Activated CD8-positive, alpha-beta T cell treated with anti-CD3 and anti-CD28 coated beads, Interleukin-2, amount 10 ng/mL, durations not matched to agents 7 days and 5 days (primary cell): ENCODE data around the gene LYVE1. TPM values are rescaled to one million over a fixed set of nuclear protein-coding genes. Genes with fewer than 3 reads are reported as not detected.
"Not testable (repeated sequence)": the region's sequence is repeated elsewhere in the genome, so short reads cannot be mapped to it uniquely, and the experiment has no call there.

Experiments
- ATAC-seq: fragments of 150-1000 bp; cut with Tn5 transposase; one replicate; pipeline ENCODE4 v1.10.0; 2021; ENCODE audit warnings: moderate library complexity
- CTCF ChIA-PET: fragments of 350-600 bp; sonication (Branson Sonifier 250); formaldehyde crosslinking; loops from one replicate; lab custom pipeline; 2021; ENCODE audit warnings: antibody characterized with exemption; lab: Charles Lee
- POLR2A ChIA-PET: fragments of 350-600 bp; sonication (Branson Sonifier 250); formaldehyde crosslinking; loops from one replicate; lab custom pipeline; 2021; ENCODE audit warnings: antibody characterized with exemption; lab: Charles Lee
- DNase-seq: peaks from one replicate; pipeline ENCODE4 v3.0.0-alpha.2; 2020
- H3K27ac Mint-ChIP-seq: one replicate; pipeline ENCODE4 v1.8.0; 2021; ENCODE audit warnings: mild to moderate bottlenecking, mixed read lengths
- H3K27me3 Mint-ChIP-seq: one replicate; pipeline ENCODE4 v1.8.0; 2021; ENCODE audit warnings: low read depth, mixed read lengths
- H3K36me3 Mint-ChIP-seq: one replicate; pipeline ENCODE4 v1.8.0; 2021; ENCODE audit warnings: low read depth, mixed read lengths
- H3K4me1 Mint-ChIP-seq: one replicate; pipeline ENCODE4 v1.8.0; 2021; ENCODE audit warnings: low read depth, mixed read lengths
- H3K4me3 Mint-ChIP-seq: one replicate; pipeline ENCODE4 v1.8.0; 2021; ENCODE audit warnings: mild to moderate bottlenecking, mixed read lengths
- H3K9me3 Mint-ChIP-seq: one replicate; pipeline ENCODE4 v1.8.0; 2022; ENCODE audit warnings: mixed read lengths; ENCODE audit not compliant: insufficient read depth
- total RNA-seq, 2 experiments: library from RNA; stranded (reverse); gene quantifications; one replicate each; pipeline ENCODE4 v1.2.3, GENCODE V29; 2021

LYVE1 gene
- total RNA-seq, 2 experiments from 2014 or later = not detected

DNA sequence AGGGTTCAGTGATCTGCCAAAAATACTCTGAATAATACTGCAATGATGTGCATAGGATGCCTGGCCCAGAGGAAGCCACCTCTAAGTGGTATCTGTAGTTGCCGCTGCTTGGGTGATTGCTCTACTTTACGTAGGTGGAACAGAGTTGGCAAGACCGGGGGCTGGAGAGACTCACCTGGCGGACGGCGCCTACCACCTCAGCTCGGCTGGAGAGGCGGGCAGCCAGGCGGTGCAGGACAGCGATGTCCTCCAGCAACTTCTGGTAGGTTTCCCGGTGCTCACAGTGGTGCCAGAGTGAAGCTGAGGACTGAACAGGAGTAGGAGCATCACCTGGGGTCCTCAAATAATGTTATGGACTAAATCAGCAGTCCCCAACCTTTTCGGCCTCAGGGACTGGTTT is 34.5 kb upstream of the LYVE1 start:
- no peak for ATAC-seq
- Mint-ChIP-seq H3K4me1 (peaks cover 15% of the 10 kb centered on the region), H3K9me3 (no peaks in the 10 kb centered on the region), H3K27ac (no peak overlapping the region), H3K36me3 (no peaks in the 10 kb centered on the region), H3K27me3 (peaks cover 18% of the 10 kb centered on the region), H3K4me3 (no peak overlapping the region)
- CTCF ChIA-PET = no interaction called here
- no peak for DNase-seq
- POLR2A ChIA-PET = no interaction called here

DNA sequence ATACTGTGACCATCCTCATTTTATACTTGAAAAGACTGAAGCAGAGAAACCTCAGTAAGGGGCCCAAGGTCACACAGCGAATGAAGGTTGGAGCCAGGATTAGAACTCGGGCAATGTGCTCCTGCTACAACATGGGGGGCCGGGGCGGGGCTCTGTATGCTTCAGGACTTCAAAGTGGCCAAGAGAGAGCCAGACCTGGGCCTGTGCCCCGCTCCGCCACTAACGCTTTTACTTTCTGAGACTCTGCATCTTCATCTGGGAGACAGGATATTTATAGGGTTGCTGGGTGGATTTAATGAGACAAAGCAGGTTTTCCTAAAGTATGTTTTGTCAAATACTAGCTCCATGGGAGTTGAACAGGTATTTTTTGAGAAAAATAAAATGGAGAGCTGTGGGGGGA is 33.9 kb upstream of the LYVE1 start:
- no peak overlapping the region for H3K4me3 Mint-ChIP-seq
- peaks cover 15% of the 10 kb centered on the region for H3K4me1 Mint-ChIP-seq
- H3K9me3 Mint-ChIP-seq = no peaks in the 10 kb centered on the region
- ChIA-PET POLR2A (no interaction called here), CTCF (no interaction called here)
- peaks cover 18% of the 10 kb centered on the region for H3K27me3 Mint-ChIP-seq
- no peak for DNase-seq
- no peak overlapping the region for H3K27ac Mint-ChIP-seq
- no peaks in the 10 kb centered on the region for H3K36me3 Mint-ChIP-seq
- no peak for ATAC-seq

DNA sequence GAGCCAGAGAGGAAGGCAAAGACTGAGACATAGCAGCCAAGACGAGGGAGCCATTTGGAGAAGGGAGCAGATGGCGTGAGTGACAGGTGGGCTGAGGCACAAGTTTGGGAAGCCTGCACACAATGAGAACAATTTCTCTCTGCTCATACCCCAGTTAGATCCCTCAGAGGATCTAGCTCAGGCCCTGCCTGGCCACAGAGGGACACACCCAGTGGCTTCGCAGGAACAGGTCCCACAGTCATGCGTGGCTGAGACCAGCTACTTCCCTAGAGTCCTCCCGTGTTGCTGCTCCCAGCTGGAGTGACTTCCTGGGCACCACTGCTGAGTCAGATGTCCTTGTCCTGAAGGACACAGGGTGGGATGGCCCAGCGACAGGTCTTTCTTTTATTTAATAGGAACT is 33.4 kb upstream of the LYVE1 start:
- DNase-seq (no peak), ATAC-seq (no peak)
- Mint-ChIP-seq H3K27me3 (peaks cover 16% of the 10 kb centered on the region), H3K36me3 (no peaks in the 10 kb centered on the region), H3K27ac (no peak overlapping the region), H3K4me1 (peaks cover 14% of the 10 kb centered on the region), H3K9me3 (no peaks in the 10 kb centered on the region), H3K4me3 (no peak overlapping the region)
- ChIA-PET POLR2A (no interaction called here), CTCF (no interaction called here)

DNA sequence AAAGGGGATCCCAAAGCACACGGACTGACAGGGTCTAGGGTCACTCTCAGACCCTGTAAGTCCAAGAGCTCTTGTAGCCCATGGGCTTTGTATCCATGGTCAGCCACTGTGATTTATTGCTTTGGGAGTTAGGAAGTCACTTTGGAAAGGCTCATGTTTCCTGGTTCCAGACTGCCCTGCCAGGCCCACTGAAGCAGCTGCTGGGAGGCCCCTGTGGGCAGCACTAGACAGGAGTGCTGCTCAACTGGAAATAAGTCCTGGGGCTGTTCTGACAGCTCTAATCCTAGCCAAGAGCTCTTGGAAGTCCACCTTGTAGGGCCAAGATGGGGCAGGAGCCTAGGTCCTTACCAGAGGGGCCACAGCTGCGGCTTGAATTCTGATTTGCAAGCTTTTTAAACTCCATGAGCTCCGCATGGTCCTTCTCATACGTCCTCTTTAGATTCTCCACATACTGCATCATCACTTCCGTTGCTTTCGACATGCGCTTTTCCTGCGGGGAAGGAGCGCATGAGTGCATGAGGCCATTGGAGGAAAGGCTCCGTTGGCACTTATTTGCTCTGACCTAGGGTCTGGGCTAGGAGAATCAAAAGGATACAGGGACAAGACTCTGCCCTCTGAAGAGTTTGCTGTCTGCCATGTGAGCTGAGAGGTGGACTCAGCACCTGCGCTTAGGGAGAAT is 32.2 kb upstream of the LYVE1 start:
- Mint-ChIP-seq H3K27me3 (peaks cover 13% of the 10 kb centered on the region), H3K36me3 (no peaks in the 10 kb centered on the region), H3K9me3 (no peaks in the 10 kb centered on the region), H3K4me1 (peaks cover 8% of the 10 kb centered on the region), H3K4me3 (no peak overlapping the region), H3K27ac (no peak overlapping the region)
- ATAC-seq (no peak), DNase-seq (no peak)
- ChIA-PET POLR2A (no interaction called here), CTCF (no interaction called here)

DNA sequence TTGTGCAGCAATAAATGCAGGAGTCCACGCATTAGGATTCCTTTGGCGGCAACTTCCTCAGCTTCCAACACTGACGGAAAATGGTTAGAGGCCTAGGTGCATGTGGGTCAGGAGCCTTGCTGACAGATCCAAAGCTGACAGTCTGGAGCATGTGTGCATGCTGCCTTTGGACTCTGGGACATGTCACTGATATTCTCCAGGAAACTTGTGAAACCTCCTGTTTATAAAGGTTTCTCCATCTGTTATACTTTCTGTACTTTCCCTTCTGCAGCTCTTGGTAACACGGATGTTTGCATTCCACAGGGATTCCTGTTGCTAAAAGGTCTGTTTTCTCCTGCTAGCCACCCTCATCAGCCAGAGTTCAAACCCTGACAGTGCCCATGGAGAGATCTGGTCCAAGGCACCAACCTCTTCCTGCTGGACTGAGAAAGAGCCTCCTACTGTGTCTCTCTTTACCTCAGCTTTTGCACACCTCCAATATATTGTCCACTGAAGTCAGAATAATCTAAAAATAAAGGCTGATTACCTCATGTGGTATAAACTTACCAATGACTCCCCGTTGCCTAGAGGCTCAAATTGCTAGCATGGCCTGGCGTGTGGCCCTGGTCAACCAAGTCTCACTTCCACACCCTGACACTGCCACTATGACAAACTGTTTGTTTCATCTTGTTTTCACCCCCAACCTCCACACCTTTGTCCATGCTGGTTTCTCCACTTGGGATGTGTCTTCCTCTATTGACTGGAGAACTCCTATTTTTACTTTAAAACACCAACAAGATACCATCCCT is 31.1 kb upstream of the LYVE1 start:
- POLR2A ChIA-PET = no interaction called here
- ATAC-seq (no peak), DNase-seq (no peak)
- peaks cover 4% of the 10 kb centered on the region for H3K4me1 Mint-ChIP-seq
- no peak overlapping the region for H3K27ac Mint-ChIP-seq
- no peaks in the 10 kb centered on the region for H3K36me3 Mint-ChIP-seq
- H3K4me3 Mint-ChIP-seq = no peak overlapping the region
- H3K27me3 Mint-ChIP-seq = peaks cover 14% of the 10 kb centered on the region
- CTCF ChIA-PET = no interaction called here
- H3K9me3 Mint-ChIP-seq = no peaks in the 10 kb centered on the region

DNA sequence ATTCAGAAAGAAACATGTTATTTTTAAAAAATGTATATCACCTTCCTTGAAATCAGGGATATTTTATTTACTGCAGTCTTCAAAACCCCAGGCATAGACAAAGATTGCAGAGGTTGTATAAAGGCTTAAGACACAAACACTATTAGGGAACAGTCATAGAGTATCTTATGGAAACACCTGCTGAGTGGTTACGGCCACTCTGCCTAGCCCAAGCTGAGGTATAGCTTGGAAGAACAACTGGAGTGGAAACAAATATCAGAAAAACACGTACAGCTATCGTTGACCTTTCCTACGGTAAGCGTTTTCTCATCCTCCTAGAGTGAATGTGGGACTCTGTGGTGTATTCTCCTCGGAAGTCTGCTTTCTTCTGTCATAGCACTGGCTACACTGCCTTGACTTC is 30.4 kb upstream of the LYVE1 start:
- ChIA-PET CTCF (no interaction called here), POLR2A (no interaction called here)
- no peaks in the 10 kb centered on the region for H3K36me3 Mint-ChIP-seq
- no peaks in the 10 kb centered on the region for H3K4me1 Mint-ChIP-seq
- H3K9me3 Mint-ChIP-seq = no peaks in the 10 kb centered on the region
- no peak overlapping the region for H3K27ac Mint-ChIP-seq
- no peak for ATAC-seq
- H3K27me3 Mint-ChIP-seq = peaks cover 16% of the 10 kb centered on the region
- H3K4me3 Mint-ChIP-seq = no peak overlapping the region
- no peak for DNase-seq

DNA sequence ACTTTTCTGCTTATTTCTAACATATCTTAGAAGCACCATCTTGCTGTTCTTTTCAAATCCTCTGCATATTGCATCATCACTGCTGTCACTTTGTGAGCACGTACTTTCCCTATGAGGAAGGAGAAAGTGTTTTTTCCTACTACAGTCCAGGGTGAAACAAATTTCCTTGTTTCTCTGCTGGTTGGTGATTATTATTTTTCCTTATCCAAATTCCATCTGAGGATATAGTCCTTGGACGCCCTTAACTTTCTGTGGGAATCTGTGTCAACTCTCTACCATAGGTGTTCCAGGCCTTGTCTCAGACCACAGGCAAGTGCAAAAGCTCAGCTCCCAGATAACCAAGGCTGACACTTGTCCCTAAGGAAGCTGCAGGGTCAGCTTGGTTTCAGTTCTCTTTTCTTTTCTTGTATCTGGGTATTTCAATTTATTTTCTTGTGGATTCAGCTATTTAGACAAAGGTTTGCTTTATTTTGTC is 29.4 kb upstream of the LYVE1 start:
- DNase-seq = no peak
- Mint-ChIP-seq H3K27ac (no peak overlapping the region), H3K27me3 (peaks cover 22% of the 10 kb centered on the region), H3K36me3 (no peaks in the 10 kb centered on the region), H3K4me3 (no peak overlapping the region), H3K9me3 (no peaks in the 10 kb centered on the region), H3K4me1 (no peaks in the 10 kb centered on the region)
- ChIA-PET CTCF (no interaction called here), POLR2A (no interaction called here)
- no peak for ATAC-seq

DNA sequence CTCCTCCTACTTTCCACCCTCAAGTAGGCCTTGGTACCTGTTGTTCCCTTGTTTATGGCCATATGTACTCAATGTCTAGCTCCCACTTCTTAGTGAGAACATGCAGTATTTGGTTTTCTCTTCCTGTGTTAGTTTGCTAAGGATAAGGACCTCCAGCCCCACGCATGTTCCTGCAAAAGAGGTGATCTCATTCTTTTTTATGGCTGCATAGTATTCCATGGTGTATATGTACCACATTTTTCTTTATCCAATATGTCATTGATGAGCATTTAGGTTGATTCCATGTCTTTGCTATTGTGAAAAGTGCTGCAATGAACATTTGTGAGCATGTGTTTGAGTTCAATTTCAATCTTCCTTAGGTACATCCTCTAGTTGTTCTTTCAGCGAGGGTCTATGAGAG is 27.4 kb upstream of the LYVE1 start:
- H3K4me3 Mint-ChIP-seq, H3K4me1 Mint-ChIP-seq, H3K9me3 Mint-ChIP-seq, H3K36me3 Mint-ChIP-seq, POLR2A ChIA-PET, DNase-seq, H3K27ac Mint-ChIP-seq, ATAC-seq: not testable (repeated sequence)
- H3K27me3 Mint-ChIP-seq = peaks cover 29% of the 10 kb centered on the region
- CTCF ChIA-PET = interaction anchor here (1.3 to 2.2 kb wide), 2 partner anchors 55 to 182 kb away, joined by 5 to 6 read pairs; partner anchors contain the start of gene RNF141

DNA sequence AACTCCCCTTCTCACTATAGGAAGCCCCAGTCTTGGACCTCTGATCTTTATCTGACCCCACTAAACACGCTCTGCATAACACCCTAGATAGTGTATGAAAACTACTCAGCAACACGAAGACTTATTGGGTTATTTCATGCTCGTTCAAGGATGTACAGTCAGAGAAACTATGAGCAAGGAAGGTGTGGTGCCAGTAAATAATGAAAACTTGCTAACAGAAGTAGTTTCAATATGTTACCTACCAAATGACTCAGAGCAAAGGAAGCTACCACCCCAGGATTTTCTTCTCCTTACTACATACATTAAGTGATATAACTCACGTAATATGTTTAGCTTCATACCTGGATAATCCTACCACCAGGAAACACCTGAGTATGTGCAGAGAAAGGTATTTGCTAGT is 25.9 kb upstream of the LYVE1 start:
- no peak for DNase-seq
- Mint-ChIP-seq H3K27me3 (peaks cover 35% of the 10 kb centered on the region), H3K36me3 (no peaks in the 10 kb centered on the region), H3K27ac (no peak overlapping the region), H3K4me3 (no peak overlapping the region), H3K4me1 (peaks cover 5% of the 10 kb centered on the region), H3K9me3 (no peaks in the 10 kb centered on the region)
- CTCF ChIA-PET = interaction anchor here (1.3 to 2.2 kb wide), 2 partner anchors 54 to 181 kb away, joined by 5 to 6 read pairs; partner anchors contain the start of gene RNF141
- no peak for ATAC-seq
- POLR2A ChIA-PET = no interaction called here

DNA sequence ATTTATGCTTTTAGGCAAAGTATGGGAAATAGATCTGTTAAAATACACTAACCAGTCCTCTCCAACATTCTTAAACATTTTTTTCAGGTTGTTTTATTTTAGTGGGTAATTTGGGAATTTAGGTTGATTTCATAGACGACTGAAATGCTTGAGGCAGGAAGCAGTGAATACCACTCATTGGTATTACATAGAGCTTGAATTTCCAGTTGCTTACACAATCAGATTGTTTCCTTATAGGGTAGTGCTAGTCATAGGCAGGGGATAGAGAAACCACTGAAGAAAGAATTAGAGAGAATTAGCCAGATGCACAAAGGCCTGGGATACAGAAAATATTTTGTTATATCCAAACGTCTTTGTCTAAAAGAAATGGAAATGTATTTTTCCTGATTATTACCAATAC is 23.9 kb upstream of the LYVE1 start:
- H3K36me3 Mint-ChIP-seq = no peaks in the 10 kb centered on the region
- DNase-seq (no peak), ATAC-seq (no peak)
- peaks cover 13% of the 10 kb centered on the region for H3K4me1 Mint-ChIP-seq
- ChIA-PET CTCF (no interaction called here), POLR2A (no interaction called here)
- no peak overlapping the region for H3K27ac Mint-ChIP-seq
- no peak overlapping the region for H3K4me3 Mint-ChIP-seq
- peaks cover 34% of the 10 kb centered on the region for H3K27me3 Mint-ChIP-seq
- H3K9me3 Mint-ChIP-seq = no peaks in the 10 kb centered on the region

DNA sequence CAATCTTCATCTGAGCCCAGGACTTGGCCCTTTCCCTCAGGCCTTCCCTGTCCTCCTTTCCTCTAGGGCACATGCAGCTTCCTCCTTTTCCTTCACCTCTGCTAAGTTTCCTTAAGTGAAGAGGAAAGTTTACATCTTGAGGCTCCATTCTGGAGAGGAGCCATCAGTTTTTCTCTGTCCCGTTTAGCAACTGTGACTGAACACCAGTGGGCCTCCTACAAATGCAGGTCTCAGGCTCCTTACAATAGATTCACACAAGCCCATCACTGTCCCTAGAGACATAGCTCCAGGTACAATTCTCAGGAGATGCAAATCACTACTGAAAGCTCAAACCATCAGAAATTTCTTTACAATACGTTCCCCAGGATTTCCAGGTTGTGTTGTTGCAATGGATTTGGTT is 23.3 kb upstream of the LYVE1 start:
- Mint-ChIP-seq H3K36me3 (no peaks in the 10 kb centered on the region), H3K4me1 (peaks cover 13% of the 10 kb centered on the region), H3K4me3 (no peak overlapping the region), H3K9me3 (no peaks in the 10 kb centered on the region), H3K27me3 (peaks cover 34% of the 10 kb centered on the region), H3K27ac (no peak overlapping the region)
- ChIA-PET POLR2A (no interaction called here), CTCF (no interaction called here)
- ATAC-seq (no peak), DNase-seq (no peak)

DNA sequence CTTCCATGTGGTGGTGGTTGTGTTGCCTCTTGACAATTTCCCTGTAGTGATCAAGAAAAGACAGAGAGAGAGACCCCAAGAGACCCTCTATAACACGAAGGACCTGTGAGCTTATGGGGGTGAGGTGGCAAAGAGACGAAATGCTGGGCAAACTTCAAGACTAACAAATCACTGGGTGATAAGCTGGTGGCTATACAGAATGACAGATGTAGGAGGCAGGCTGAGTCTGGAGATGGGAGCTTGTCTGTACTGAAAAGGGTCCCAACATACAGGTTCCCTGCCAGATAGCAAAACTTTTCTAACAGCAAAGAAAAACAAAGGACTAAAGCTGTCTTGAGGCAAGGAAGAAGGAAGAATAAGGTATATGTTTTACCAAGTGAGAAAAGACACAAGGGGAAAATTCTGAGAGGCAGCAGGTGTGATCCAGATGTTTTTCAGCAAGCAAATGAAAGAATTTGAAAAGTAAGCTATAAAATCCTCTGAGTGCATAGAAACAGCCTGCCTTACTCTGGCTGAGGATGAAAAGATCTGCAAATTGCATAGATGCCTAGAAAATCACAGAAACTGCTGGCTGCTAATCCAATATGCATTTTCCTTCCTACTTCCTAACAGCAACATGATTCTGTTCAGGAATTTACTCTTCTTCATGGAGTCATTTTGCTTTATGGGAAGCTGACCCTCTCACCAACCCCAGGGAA is 21.9 kb upstream of the LYVE1 start:
- ATAC-seq = no peak

More for the DNA sequence above, 21.9 kb upstream of the LYVE1 start:
- ChIA-PET CTCF (no interaction called here), POLR2A (no interaction called here)
- Mint-ChIP-seq H3K27ac (no peak overlapping the region), H3K4me1 (peaks cover 13% of the 10 kb centered on the region), H3K36me3 (no peaks in the 10 kb centered on the region), H3K4me3 (no peak overlapping the region), H3K9me3 (no peaks in the 10 kb centered on the region), H3K27me3 (peaks cover 36% of the 10 kb centered on the region)
- no peak for DNase-seq
